ENCODE results near the gene MYOM1.

GRCh38 chr18:3193331-3193730 is 26.4 kb downstream of the MYOM1 start:
- no peak for TF ChIP-seq CTCF (IDR thresholded peaks at IDR 0.05)
- no peak for TF ChIP-seq POLR2A (IDR thresholded peaks at IDR 0.05)

Measured in thyroid gland (tissue), 4 donors.